Activated CD8-positive, alpha-beta memory T cell treated with anti-CD3 and anti-CD28 coated beads, Interleukin-2, amount 50 U/mL, for 24 hours (primary cell): ENCODE data around the gene IFI27L1.

Experiments
- DNase-seq: peaks from one replicate; pipeline ENCODE4 v3.0.0-alpha.2; 2020; ENCODE audit errors: extremely low read depth

The IFI27L1 gene

GRCh38 chr14:94132285-94132887 is 51.3 kb downstream of the IFI27L1 start:
- DNase-seq = peak; percentile 35

- no peak for DNase-seq
Observed at GRCh38 chr14:94135476-94135875, 54.4 kb downstream of the IFI27L1 start.

GRCh38 chr14:94136575-94137331 is 55.6 kb downstream of the IFI27L1 start:
- peak; percentile 68 for DNase-seq

GRCh38 chr14:94138251-94138650 is 57.1 kb downstream of the IFI27L1 start:
- DNase-seq = no peak

GRCh38 chr14:94139006-94139405 is 57.9 kb downstream of the IFI27L1 start:
- no peak for DNase-seq

- DNase-seq = no peak
Observed at GRCh38 chr14:94139421-94139820, 58.3 kb downstream of the IFI27L1 start.

GRCh38 chr14:94142247-94142646 is 61.1 kb downstream of the IFI27L1 start:
- DNase-seq = no peak

GRCh38 chr14:94142836-94143235 is 61.7 kb downstream of the IFI27L1 start:
- no peak for DNase-seq

- no peak for DNase-seq
Observed at GRCh38 chr14:94143239-94143638, 62.1 kb downstream of the IFI27L1 start.

GRCh38 chr14:94143711-94144110 is 62.6 kb downstream of the IFI27L1 start:
- DNase-seq = no peak

- no peak for DNase-seq
Observed at GRCh38 chr14:94144765-94145164, 63.7 kb downstream of the IFI27L1 start.

GRCh38 chr14:94145902-94146527 is 64.9 kb downstream of the IFI27L1 start:
- DNase-seq = no peak
